Prostate gland (tissue), 2 donors: Measurements from ENCODE around the gene SEMA4C. TPM values are rescaled to one million over a fixed set of nuclear protein-coding genes. Genes with fewer than 3 reads are reported as not detected.

Experiments
- DNase-seq: peaks from one replicate; pipeline ENCODE4 v3.0.0-alpha.2; 2019; ENCODE audit warnings: low spot score
- H3K27ac ChIP-seq, 2 donors: fragments of 200-600 bp; sonication (generic); 2 replicates each; pipeline ENCODE4 v1.5.1; 2017 to 2019
- H3K27me3 ChIP-seq: fragments of 200-600 bp; sonication (generic); replicated peaks from 2 replicates; pipeline ENCODE4 v1.5.1; 2019; ENCODE audit not compliant: insufficient read depth
- H3K36me3 ChIP-seq, 2 donors: fragments of 200-600 bp; sonication (generic); 1 replicate in 1 of 2; 2 replicates in 1 of 2; pipeline versions ENCODE4 v1.5.1 to v1.8.1; 2017 to 2019
- H3K4me1 ChIP-seq: fragments of 200-600 bp; sonication (generic); replicated peaks from 2 replicates; pipeline ENCODE4 v1.5.1; 2019
- H3K4me3 ChIP-seq, 2 donors: fragments of 200-600 bp; sonication (generic); 2 replicates each; pipeline ENCODE4 v1.5.1; 2017 to 2019
- H3K9me3 ChIP-seq: fragments of 200-600 bp; sonication (generic); 2 replicates; pipeline ENCODE4 v1.5.1; 2017
- POLR2A ChIP-seq: fragments of 450-650 bp; IDR thresholded peaks from one replicate; pipeline ENCODE4 v1.6.1; 2016; ENCODE audit warnings: antibody characterized with exemption, mild to moderate bottlenecking
- POLR2AphosphoS5 ChIP-seq: sonication (generic); formaldehyde crosslinking; IDR thresholded peaks from one replicate; pipeline ENCODE4 v1.6.1; 2017; ENCODE audit warnings: antibody characterized with exemption
- WGBS: methylation state at CpG from one replicate; pipeline ENCODE4 v1.1.5; 2018; 5-methylcytosine and 5-hydroxymethylcytosine counted together
- intact Hi-C: fragments of 100-400 bp; cut with DNase I; formaldehyde crosslinking; loops from one replicate; pipeline ENCODE4 v1.14.2; 2022
- total RNA-seq, 2 donors: library from RNA; depleted of rRNA; stranded (reverse); fragments of >200 nt; gene quantifications; one replicate each; pipeline ENCODE4 v1.1.0, GENCODE V29; 2016
- TF ChIP-seq, protein P1 (sequence below), 4 experiments: fragments of 200-600 bp in 2 of 4; fragments of 450-650 bp in 2 of 4; sonication (generic) in 2 of 4; IDR thresholded peaks; 1 replicate in 3 of 4; 2 replicates in 1 of 4; pipeline ENCODE4 v1.5.1; 2016 to 2019; ENCODE audit warnings: antibody characterized with exemption in 4 of 4, mild to moderate bottlenecking in 2 of 4, moderate library complexity in 2 of 4

The SEMA4C gene
- total RNA-seq, 2 donors from 2014 or later = 35.8 to 45.9 TPM

DNA sequence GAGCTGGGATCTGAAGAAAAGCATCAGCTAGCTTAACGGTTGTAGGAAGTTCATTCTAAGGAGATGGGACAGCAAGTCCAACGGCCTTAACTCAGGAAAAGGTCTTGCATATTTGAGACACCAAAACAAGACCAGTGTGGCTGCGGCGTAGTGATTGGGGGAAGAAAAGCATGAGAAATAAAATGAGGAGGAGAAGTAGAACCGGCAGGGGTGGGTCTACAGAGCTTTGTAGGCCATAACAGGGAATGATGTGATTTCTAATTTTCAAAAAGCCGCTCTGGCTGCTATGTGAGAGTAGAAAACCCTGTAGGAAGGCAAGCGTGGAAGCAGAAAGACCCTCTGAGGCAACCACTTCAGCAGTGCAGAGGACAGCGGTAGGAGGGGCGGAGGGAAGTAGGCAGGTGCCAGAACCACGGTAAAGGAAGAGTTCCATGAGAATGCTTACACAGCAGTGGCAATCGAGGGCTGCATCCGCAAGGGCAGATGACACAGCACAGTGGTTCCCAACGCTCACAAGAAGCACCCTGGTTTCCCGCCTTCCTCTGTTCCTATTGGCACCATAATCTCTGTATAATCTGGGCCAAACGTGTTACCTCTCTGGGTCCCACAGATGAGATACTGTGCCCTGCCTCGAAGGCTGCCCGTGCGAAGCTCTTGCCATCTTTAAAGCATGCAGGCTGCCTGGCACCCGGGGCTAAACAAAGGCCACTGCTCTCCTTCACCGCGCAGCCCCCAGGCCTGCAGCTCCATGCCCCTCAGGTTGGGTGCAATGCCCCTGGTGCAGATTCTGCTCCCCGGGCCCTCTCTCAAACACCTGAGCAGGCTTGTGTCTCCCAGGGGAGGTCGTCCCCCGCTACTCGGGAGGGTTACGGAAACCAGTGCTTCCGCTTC is 12.9 kb downstream of the SEMA4C start:
- 10% methylated on average over 27 of the region's 27 CpGs for WGBS
- intact Hi-C loops = loop anchor here (5.0 kb wide), 1 partner anchor 40 kb away; the partner anchor contains the start of gene CNNM3
- Histone ChIP-seq H3K4me3 (peak overlapping the region; percentile 73 to 76), H3K27ac (peak overlapping the region; percentile 84 to 85), H3K36me3 (no peaks in the 10 kb centered on the region), H3K27me3 (no peaks in the 10 kb centered on the region), H3K4me1 (peaks cover 16% of the 10 kb centered on the region), H3K9me3 (no peaks in the 10 kb centered on the region)
- TF ChIP-seq POLR2A (no peak), POLR2AphosphoS5 (no peak)
- TF ChIP-seq, protein P1, sequence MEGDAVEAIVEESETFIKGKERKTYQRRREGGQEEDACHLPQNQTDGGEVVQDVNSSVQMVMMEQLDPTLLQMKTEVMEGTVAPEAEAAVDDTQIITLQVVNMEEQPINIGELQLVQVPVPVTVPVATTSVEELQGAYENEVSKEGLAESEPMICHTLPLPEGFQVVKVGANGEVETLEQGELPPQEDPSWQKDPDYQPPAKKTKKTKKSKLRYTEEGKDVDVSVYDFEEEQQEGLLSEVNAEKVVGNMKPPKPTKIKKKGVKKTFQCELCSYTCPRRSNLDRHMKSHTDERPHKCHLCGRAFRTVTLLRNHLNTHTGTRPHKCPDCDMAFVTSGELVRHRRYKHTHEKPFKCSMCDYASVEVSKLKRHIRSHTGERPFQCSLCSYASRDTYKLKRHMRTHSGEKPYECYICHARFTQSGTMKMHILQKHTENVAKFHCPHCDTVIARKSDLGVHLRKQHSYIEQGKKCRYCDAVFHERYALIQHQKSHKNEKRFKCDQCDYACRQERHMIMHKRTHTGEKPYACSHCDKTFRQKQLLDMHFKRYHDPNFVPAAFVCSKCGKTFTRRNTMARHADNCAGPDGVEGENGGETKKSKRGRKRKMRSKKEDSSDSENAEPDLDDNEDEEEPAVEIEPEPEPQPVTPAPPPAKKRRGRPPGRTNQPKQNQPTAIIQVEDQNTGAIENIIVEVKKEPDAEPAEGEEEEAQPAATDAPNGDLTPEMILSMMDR (IDR thresholded peaks at IDR 0.05) = no peak
- no peak for DNase-seq

DNA sequence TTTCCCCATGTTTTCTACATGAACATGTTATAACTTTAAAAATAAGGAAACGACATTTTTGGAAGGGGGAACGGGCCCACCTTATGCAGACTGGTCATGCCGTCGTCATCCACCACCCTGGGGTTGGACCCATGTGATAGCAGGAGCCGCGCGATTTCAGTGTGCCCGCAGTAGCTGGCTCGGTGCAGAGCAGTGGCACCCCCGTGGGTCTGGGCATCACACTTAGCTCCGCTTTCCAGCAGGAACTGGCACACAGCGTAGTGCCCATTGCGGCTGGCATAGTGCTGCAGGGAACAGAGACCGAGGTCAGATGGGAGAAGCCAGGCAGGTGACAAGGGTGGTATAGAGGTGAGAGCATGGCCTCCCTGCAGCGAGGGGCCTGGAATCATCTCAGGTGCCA is 16.6 kb downstream of the SEMA4C start:
- Histone ChIP-seq H3K9me3 (no peaks in the 10 kb centered on the region), H3K4me1 (peaks cover 6% of the 10 kb centered on the region), H3K4me3 (no peak overlapping the region), H3K27ac (no peak overlapping the region), H3K27me3 (no peaks in the 10 kb centered on the region), H3K36me3 (peaks cover 0 to 3% of the 10 kb centered on the region in 2 donors)
- no peak for DNase-seq
- intact Hi-C loops = no loop called here
- WGBS = 92% methylated on average over 15 of the region's 15 CpGs
- TF ChIP-seq, protein P1 (IDR thresholded peaks at IDR 0.05) = no peak
- TF ChIP-seq POLR2A = no peak
- no peak for TF ChIP-seq POLR2AphosphoS5

DNA sequence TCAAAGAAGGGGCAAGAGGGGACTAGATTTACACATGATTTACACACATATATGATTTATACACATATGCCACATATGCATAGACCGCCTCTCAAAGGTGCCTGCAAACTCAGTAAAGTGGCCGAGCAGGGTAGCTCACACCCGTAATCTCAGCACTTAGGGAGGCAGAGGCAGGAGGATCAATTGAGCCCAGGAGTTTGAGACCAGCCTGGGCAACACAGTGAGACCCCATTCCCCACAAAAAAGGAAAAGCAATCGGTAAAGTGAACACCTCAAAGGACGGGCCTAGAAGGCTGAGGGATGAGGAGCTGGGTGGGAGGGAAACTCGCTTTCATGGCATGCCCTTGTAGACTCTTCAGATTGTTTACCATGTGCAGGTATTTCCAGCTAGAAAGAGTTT is 17.2 kb downstream of the SEMA4C start:
- no peak for DNase-seq
- Histone ChIP-seq H3K4me3 (no peak overlapping the region), H3K9me3 (no peaks in the 10 kb centered on the region), H3K36me3 (peaks cover 0 to 3% of the 10 kb centered on the region in 2 donors), H3K27me3 (no peaks in the 10 kb centered on the region), H3K27ac (no peak overlapping the region), H3K4me1 (peaks cover 6% of the 10 kb centered on the region)
- TF ChIP-seq POLR2AphosphoS5 (no peak), POLR2A (no peak)
- TF ChIP-seq, protein P1 (IDR thresholded peaks at IDR 0.05) = no peak
- intact Hi-C loops = no loop called here
- WGBS = 97% methylated on average over 6 of the region's 6 CpGs

DNA sequence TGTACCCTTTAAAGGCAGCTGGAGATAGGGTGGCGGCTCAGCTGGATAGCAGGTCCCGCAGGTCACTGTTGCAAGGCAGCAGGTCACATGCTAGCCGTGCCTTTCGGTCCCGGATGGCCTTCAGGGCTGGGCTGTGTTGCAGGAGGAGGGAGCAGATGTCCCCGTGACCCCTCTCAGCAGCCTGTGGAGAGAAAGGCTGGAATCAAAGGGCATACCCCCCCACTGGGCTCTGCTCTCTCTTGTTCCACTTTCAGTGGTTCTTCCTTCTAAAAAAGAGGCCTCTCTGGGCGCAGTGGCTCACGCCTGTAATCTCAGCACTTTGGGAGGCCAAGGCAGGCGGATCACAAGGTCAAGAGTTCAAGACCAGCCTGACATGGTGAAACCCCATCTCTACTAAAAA is 21.6 kb downstream of the SEMA4C start:
- WGBS = 80% methylated on average over 9 of the region's 9 CpGs

More for the DNA sequence above, 21.6 kb downstream of the SEMA4C start:
- no peak for DNase-seq
- H3K9me3 ChIP-seq = no peaks in the 10 kb centered on the region
- no peak overlapping the region for H3K4me3 ChIP-seq
- H3K36me3 ChIP-seq = peaks cover 0 to 3% of the 10 kb centered on the region in 2 donors
- no peaks in the 10 kb centered on the region for H3K27me3 ChIP-seq
- TF ChIP-seq, protein P1 (IDR thresholded peaks at IDR 0.05) = no peak
- TF ChIP-seq POLR2A (no peak), POLR2AphosphoS5 (no peak)
- H3K27ac ChIP-seq = no peak overlapping the region
- H3K4me1 ChIP-seq = no peaks in the 10 kb centered on the region
- intact Hi-C loops = no loop called here
